A549 treated with AZD9567 at 1 μM for 4 hours (cell line): ENCODE data around the gene VGLL2. TPM values are rescaled to one million over a fixed set of nuclear protein-coding genes. Genes with fewer than 3 reads are reported as not detected.

ENCODE experiments used
- total RNA-seq: library from RNA; stranded (reverse); fragments of 200-300 nt; extraction: Qiagen RNA extraction; gene quantifications from 5 replicates; pipeline ENCODE4 v1.2.3, GENCODE V29; 2022; ENCODE audit not compliant: insufficient read depth

Gene VGLL2, protein sequence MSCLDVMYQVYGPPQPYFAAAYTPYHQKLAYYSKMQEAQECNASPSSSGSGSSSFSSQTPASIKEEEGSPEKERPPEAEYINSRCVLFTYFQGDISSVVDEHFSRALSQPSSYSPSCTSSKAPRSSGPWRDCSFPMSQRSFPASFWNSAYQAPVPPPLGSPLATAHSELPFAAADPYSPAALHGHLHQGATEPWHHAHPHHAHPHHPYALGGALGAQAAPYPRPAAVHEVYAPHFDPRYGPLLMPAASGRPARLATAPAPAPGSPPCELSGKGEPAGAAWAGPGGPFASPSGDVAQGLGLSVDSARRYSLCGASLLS
- not detected in 5 replicates for total RNA-seq

GRCh38 chr6:117265410-117266256 lies at the start of gene VGLL2:
Gene VGLL2 (plus strand): TSS chr6:117265558. CDS start chr6:117265764, 206 bp downstream.

Other genes with a start within 250 kb of the VGLL2 start
- 0.14 to 0.32 TPM (median 0.20 TPM) in 4 of 5 replicates, not detected in the other for gene ROS1, start 160.4 kb downstream of the VGLL2 start, total RNA-seq
- gene DCBLD1, start 217.1 kb downstream of the VGLL2 start, total RNA-seq = 19.8 to 43.4 TPM (median 22.6 TPM) in 5 replicates